Endothelial cell of umbilical vein (primary cell): ENCODE measurements around the gene CLSTN1. TPM values are rescaled to one million over a fixed set of nuclear protein-coding genes. Genes with fewer than 3 reads are reported as not detected.

Source experiments
- BruUV-seq: library from RNA; stranded (reverse); fragments of 400-500 nt; replicated peaks from 2 replicates; lab custom pipeline; 2021; lab: Mats Ljungman, UMichigan
- CTCF ChIA-PET: fragments of 300-600, 350-600 bp; sonication (Branson Sonifier 250); formaldehyde crosslinking; loops from one replicate; lab custom pipeline; 2021; ENCODE audit warnings: antibody characterized with exemption, inconsistent platforms; lab: Charles Lee
- POLR2A ChIA-PET: fragments of 300-600, 350-600 bp; sonication (Branson Sonifier 250); formaldehyde crosslinking; loops from one replicate; lab custom pipeline; 2021; ENCODE audit warnings: antibody characterized with exemption, inconsistent platforms; lab: Charles Lee
- DNase-seq: peaks from one replicate; pipeline ENCODE4 v3.0.0-alpha.2; 2011; ENCODE audit warnings: low read depth, low spot score
- FAIRE-seq: peaks from 2 replicates; lab custom pipeline; 2011; peaks lifted over from hg19 to GRCh38; lab: Jason Lieb, UNC
- H2AFZ ChIP-seq: 2 replicates; pipeline ENCODE4 v1.6.0; 2012; ENCODE audit warnings: low read depth, low read length, control low read depth, inconsistent platforms
- H3K27ac ChIP-seq: 2 replicates; pipeline ENCODE4 v1.5.1; 2011; ENCODE audit warnings: low read depth, mild to moderate bottlenecking, control low read depth, low read length, moderate library complexity; ENCODE audit not compliant: insufficient read depth
- H3K27me3 ChIP-seq, 2 experiments: 2 replicates each; pipeline versions ENCODE4 v1.6.0 to v1.6.1; 2011; ENCODE audit warnings: low read length in 2 of 2, mixed read lengths in 1 of 2; ENCODE audit not compliant: control insufficient read depth in 2 of 2, insufficient read depth in 2 of 2
- H3K36me3 ChIP-seq, 2 experiments: 2 replicates in 1 of 2; 3 replicates in 1 of 2; pipeline ENCODE4 v1.5.1; 2011; ENCODE audit warnings: low read length in 2 of 2, mild to moderate bottlenecking in 1 of 2, moderate library complexity in 1 of 2; ENCODE audit not compliant: control insufficient read depth in 2 of 2, insufficient read depth in 2 of 2; ENCODE audit errors: extremely low read depth in 1 of 2
- H3K4me1 ChIP-seq: 3 replicates; pipeline ENCODE4 v1.5.1; 2011; ENCODE audit warnings: mild to moderate bottlenecking, low read length; ENCODE audit not compliant: control insufficient read depth, insufficient read depth; ENCODE audit errors: extremely low read depth
- H3K4me2 ChIP-seq: 2 replicates; pipeline ENCODE4 v1.6.1; 2011; ENCODE audit warnings: low read length, control low read depth, mixed read lengths; ENCODE audit not compliant: insufficient read depth
- H3K4me3 ChIP-seq, 3 experiments: fragments of 200-600 bp in 1 of 3; sonication (generic), shearing (Covaris generic) in 1 of 3; replicated peaks in 1 of 3; 2 replicates each; pipeline ENCODE4 v1.5.1; 2011 to 2016; ENCODE audit warnings: control low read depth in 3 of 3, low read length in 3 of 3, mild to moderate bottlenecking in 2 of 3, inconsistent platforms in 1 of 3, low read depth in 1 of 3, moderate library complexity in 1 of 3; ENCODE audit not compliant: insufficient read depth in 1 of 3
- H3K79me2 ChIP-seq: 2 replicates; pipeline ENCODE4 v1.6.0; 2012; ENCODE audit warnings: low read length, inconsistent platforms; ENCODE audit not compliant: control insufficient read depth, insufficient read depth
- H3K9ac ChIP-seq: replicated peaks from 2 replicates; pipeline ENCODE3; 2011; ENCODE audit warnings: low read length, control low read depth; ENCODE audit not compliant: insufficient read depth; ENCODE audit errors: extremely low read depth
- H3K9me1 ChIP-seq: replicated peaks from 3 replicates; pipeline ENCODE4 v1.6.0; 2011; ENCODE audit warnings: mild to moderate bottlenecking, low read length; ENCODE audit not compliant: control insufficient read depth, insufficient read depth; ENCODE audit errors: extremely low read depth
- H3K9me3 ChIP-seq: replicated peaks from 2 replicates; pipeline ENCODE4 v1.5.1; 2012; ENCODE audit warnings: low read length, inconsistent platforms; ENCODE audit not compliant: control insufficient read depth, insufficient read depth
- H4K20me1 ChIP-seq: replicated peaks from 2 replicates; pipeline ENCODE3; 2011; ENCODE audit warnings: mild to moderate bottlenecking, low read length; ENCODE audit not compliant: control insufficient read depth, insufficient read depth; ENCODE audit errors: extremely low read depth
- EZH2 ChIP-seq: IDR thresholded peaks from 2 replicates; pipeline ENCODE4 v1.6.1; 2012; ENCODE audit warnings: borderline replicate concordance, low read depth, mild to moderate bottlenecking, moderate library complexity, low read length, inconsistent platforms; ENCODE audit not compliant: severe bottlenecking
- FOS ChIP-seq: IDR thresholded peaks from 2 replicates; pipeline ENCODE4 v1.6.1; 2011; ENCODE audit warnings: mild to moderate bottlenecking, low read length, moderate library complexity, borderline replicate concordance; ENCODE audit not compliant: insufficient read depth
- GATA2 ChIP-seq: IDR thresholded peaks from 2 replicates; pipeline ENCODE4 v1.7.0; 2011; ENCODE audit warnings: low read depth, mild to moderate bottlenecking, moderate library complexity, mixed read lengths, low read length; ENCODE audit not compliant: insufficient read length, insufficient read depth
- JUN ChIP-seq: IDR thresholded peaks from 2 replicates; pipeline ENCODE4 v1.6.1; 2011; ENCODE audit warnings: borderline replicate concordance, low read depth; ENCODE audit not compliant: insufficient read length, insufficient read depth
- MYC ChIP-seq: IDR thresholded peaks from one replicate; pipeline ENCODE4 v1.6.1; 2011; ENCODE audit warnings: mild to moderate bottlenecking, low read depth, low read length
- POLR2A ChIP-seq: IDR thresholded peaks from 2 replicates; pipeline ENCODE4 v1.6.1; 2012; ENCODE audit warnings: low read depth, mild to moderate bottlenecking, control low read depth, low read length
- dilution Hi-C: fragments of 300-500 bp; cut with MboI; formaldehyde crosslinking; loops from one replicate; pipeline ENCODE4 v1.15.0; 2019; ENCODE audit warnings: low sequenced_read_pairs; ENCODE audit not compliant: extremely low pct_ligation_motif_present
- intact Hi-C: fragments of 100-400 bp; cut with micrococcal nuclease; formaldehyde crosslinking; loops from one replicate; pipeline ENCODE4 v1.10.0; 2022
- polyA plus RNA-seq, 4 experiments: library from polyadenylated mRNA; depleted of rRNA in 3 of 4; stranded (reverse) in 3 of 4; unstranded in 1 of 4; fragments of >200 nt; gene quantifications; 2 replicates each; pipeline versions ENCODE4 v1.2.1 to v1.2.3, GENCODE V29; 2011 to 2012; ENCODE audit warnings: missing spikeins in 1 of 4
- total RNA-seq: library from RNA; stranded (reverse); gene quantifications from 2 replicates; pipeline ENCODE4 v1.2.3, GENCODE V29; 2021
- TF ChIP-seq, protein P1 (sequence below), 2 donors: IDR thresholded peaks; 1 replicate in 1 of 2; 2 replicates in 1 of 2; pipeline ENCODE4 v1.5.1; 2011; ENCODE audit warnings: low read length in 2 of 2, mild to moderate bottlenecking in 2 of 2, moderate library complexity in 2 of 2, control low read depth in 1 of 2, inconsistent platforms in 1 of 2, low read depth in 1 of 2; ENCODE audit not compliant: insufficient read depth in 1 of 2; ENCODE audit errors: extremely low read depth in 1 of 2
- TF ChIP-seq, protein P2 (sequence below): IDR thresholded peaks from 2 replicates; pipeline ENCODE4 v1.6.1; 2011; ENCODE audit not compliant: insufficient read depth, insufficient read length

Gene CLSTN1
- total and polyA plus RNA-seq, 2 donors (not counting 3 experiments of a cell fraction or from before 2014, with no cell fraction given) = 49.1 to 130 TPM

DNA sequence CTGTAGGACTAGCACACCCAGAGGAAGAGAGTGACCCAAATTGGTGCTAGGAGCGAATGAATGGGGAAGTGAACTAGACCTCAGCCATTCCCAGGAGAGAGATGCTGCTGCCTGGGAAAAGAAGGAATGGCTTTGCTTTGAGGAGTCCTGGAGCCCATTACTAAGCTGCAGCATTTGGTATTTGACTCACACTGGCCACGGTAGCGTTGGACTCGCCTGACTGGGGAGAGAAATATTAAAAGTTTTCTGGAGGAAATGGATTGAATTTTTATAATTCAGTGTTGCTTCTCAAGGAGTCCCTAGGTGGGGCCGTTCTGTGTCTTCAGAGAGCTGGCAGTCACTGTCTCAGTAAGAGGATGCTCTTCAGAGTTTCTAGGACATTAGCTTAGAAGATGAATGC lies 132.1 kb downstream of the CLSTN1 start:
- ChIA-PET POLR2A (no interaction called here), CTCF (interaction anchor here (0.8 to 2.8 kb wide), 4 partner anchors 10 to 75 kb away, joined by 3 to 10 read pairs (median 4); no protein-coding TSS in a partner anchor)
- Histone ChIP-seq H3K4me3 (no peak overlapping the region), H3K4me1 (peaks cover 25% of the 10 kb centered on the region), H3K36me3 (no peaks in the 10 kb centered on the region), H3K79me2 (no peaks in the 10 kb centered on the region), H3K9ac (no peak overlapping the region), H3K27me3 (peaks cover 4 to 12% of the 10 kb centered on the region in 2 experiments), H2AFZ (no peak overlapping the region), H3K9me3 (no peaks in the 10 kb centered on the region), H3K27ac (no peak overlapping the region), H4K20me1 (no peaks in the 10 kb centered on the region), H3K4me2 (no peak overlapping the region), H3K9me1 (no peaks in the 10 kb centered on the region)
- no peak for FAIRE-seq
- intact Hi-C loops (no loop called here), dilution Hi-C loops (no loop called here)
- DNase-seq = no peak
- TF ChIP-seq JUN (no peak), MYC (no peak)
- TF ChIP-seq, protein P1, sequence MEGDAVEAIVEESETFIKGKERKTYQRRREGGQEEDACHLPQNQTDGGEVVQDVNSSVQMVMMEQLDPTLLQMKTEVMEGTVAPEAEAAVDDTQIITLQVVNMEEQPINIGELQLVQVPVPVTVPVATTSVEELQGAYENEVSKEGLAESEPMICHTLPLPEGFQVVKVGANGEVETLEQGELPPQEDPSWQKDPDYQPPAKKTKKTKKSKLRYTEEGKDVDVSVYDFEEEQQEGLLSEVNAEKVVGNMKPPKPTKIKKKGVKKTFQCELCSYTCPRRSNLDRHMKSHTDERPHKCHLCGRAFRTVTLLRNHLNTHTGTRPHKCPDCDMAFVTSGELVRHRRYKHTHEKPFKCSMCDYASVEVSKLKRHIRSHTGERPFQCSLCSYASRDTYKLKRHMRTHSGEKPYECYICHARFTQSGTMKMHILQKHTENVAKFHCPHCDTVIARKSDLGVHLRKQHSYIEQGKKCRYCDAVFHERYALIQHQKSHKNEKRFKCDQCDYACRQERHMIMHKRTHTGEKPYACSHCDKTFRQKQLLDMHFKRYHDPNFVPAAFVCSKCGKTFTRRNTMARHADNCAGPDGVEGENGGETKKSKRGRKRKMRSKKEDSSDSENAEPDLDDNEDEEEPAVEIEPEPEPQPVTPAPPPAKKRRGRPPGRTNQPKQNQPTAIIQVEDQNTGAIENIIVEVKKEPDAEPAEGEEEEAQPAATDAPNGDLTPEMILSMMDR (IDR thresholded peaks at IDR 0.05; ENCODE audit: extremely low read depth in 1 of 2, insufficient read depth in 1 of 2, low read depth in 1 of 2, low read length in 2 of 2) = no peak
- BruUV-seq = no TSS peak

DNA sequence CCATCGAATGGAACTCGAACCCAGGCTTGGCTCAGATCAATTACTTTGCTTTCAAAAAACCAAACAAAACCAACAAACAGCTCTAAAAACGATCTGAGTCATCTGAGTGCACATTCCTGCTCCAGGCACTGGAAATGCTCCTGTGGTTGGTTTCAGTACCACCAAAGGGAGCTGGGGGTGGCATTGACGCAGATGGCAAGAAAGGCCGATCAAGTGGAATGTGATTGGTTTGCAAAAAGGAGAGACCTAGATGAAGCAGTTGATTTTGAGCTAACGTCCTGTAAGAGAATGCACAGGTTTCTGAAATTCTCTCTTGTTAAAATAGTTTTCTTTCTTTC lies 132.7 kb downstream of the CLSTN1 start:
- Histone ChIP-seq H3K9me3 (no peaks in the 10 kb centered on the region), H3K79me2 (no peaks in the 10 kb centered on the region), H3K27ac (no peak overlapping the region), H4K20me1 (no peaks in the 10 kb centered on the region), H3K4me1 (peaks cover 25% of the 10 kb centered on the region), H3K4me2 (no peak overlapping the region), H2AFZ (no peak overlapping the region), H3K9me1 (no peaks in the 10 kb centered on the region), H3K4me3 (no peak overlapping the region), H3K27me3 (peaks cover 4 to 12% of the 10 kb centered on the region in 2 experiments), H3K36me3 (no peaks in the 10 kb centered on the region), H3K9ac (no peak overlapping the region)
- no TSS peak for BruUV-seq
- intact Hi-C loops (no loop called here), dilution Hi-C loops (no loop called here)
- DNase-seq (no peak), FAIRE-seq (no peak)
- ChIA-PET POLR2A (no interaction called here), CTCF (interaction anchor here (1.5 to 2.8 kb wide), 3 partner anchors 9 to 75 kb away, joined by 3 to 10 read pairs (median 4); no protein-coding TSS in a partner anchor)
- TF ChIP-seq MYC (no peak), FOS (no peak), EZH2 (no peak), JUN (no peak), POLR2A (no peak), GATA2 (no peak)
- TF ChIP-seq, protein P2, sequence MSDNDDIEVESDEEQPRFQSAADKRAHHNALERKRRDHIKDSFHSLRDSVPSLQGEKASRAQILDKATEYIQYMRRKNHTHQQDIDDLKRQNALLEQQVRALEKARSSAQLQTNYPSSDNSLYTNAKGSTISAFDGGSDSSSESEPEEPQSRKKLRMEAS = no peak
- TF ChIP-seq, protein P1 (IDR thresholded peaks at IDR 0.05; ENCODE audit: extremely low read depth in 1 of 2, insufficient read depth in 1 of 2, low read depth in 1 of 2, low read length in 2 of 2) = no peak
